H54 (cell line): ENCODE results near the gene SPATA33.
"Not testable (repeated sequence)": the region's sequence is repeated elsewhere in the genome, so short reads cannot be mapped to it uniquely, and the experiment has no call there.

Experiments
- DNase-seq: peaks from one replicate; pipeline ENCODE4 v3.0.0; 2011; ENCODE audit warnings: low spot score, mixed read lengths; ENCODE audit not compliant: insufficient read length
- FAIRE-seq: peaks from 3 replicates; lab custom pipeline; 2011; peaks lifted over from hg19 to GRCh38; lab: Jason Lieb, UNC
- POLR2A ChIP-seq: IDR thresholded peaks from 2 replicates; pipeline ENCODE4 v1.6.1; 2011; ENCODE audit warnings: low read depth, mild to moderate bottlenecking, low read length

The SPATA33 gene

GRCh38 chr16:89620406-89620841 is 37.2 kb upstream of the SPATA33 start:
- DNase-seq: no peak
- no peak for FAIRE-seq
- no peak for TF ChIP-seq POLR2A

- DNase-seq (no peak), FAIRE-seq (no peak)
- TF ChIP-seq POLR2A: no peak
Measured at GRCh38 chr16:89621136-89621697, 36.4 kb upstream of the SPATA33 start.

- FAIRE-seq (no peak), DNase-seq (no peak)
- TF ChIP-seq POLR2A: no peak
Measured at GRCh38 chr16:89621698-89622409, 35.8 kb upstream of the SPATA33 start.

GRCh38 chr16:89623511-89624261 is 34.0 kb upstream of the SPATA33 start:
- no peak for DNase-seq
- TF ChIP-seq POLR2A: no peak
- FAIRE-seq: no peak

- FAIRE-seq: no peak
- TF ChIP-seq POLR2A: no peak
- no peak for DNase-seq
Measured at GRCh38 chr16:89624777-89625761, 32.6 kb upstream of the SPATA33 start.

GRCh38 chr16:89629827-89630610 is 27.6 kb upstream of the SPATA33 start:
- no peak for TF ChIP-seq POLR2A

GRCh38 chr16:89633064-89633631 is 24.5 kb upstream of the SPATA33 start:
- FAIRE-seq (peak; percentile 55), DNase-seq (peak; percentile 97)
- no peak for TF ChIP-seq POLR2A

More at GRCh38 chr16:89629827-89630610, 27.6 kb upstream of the SPATA33 start:
- DNase-seq (no peak), FAIRE-seq (no peak)

GRCh38 chr16:89634463-89635385 is 22.9 kb upstream of the SPATA33 start:
- not testable (repeated sequence) for FAIRE-seq, DNase-seq

- TF ChIP-seq POLR2A: no peak
- FAIRE-seq: no peak
- no peak for DNase-seq
Measured at GRCh38 chr16:89636663-89637062, 21.0 kb upstream of the SPATA33 start.

GRCh38 chr16:89637379-89637778 is 20.3 kb upstream of the SPATA33 start:
- FAIRE-seq: no peak
- DNase-seq: no peak
- no peak for TF ChIP-seq POLR2A

- no peak for FAIRE-seq
- TF ChIP-seq POLR2A: no peak
- DNase-seq: no peak
Measured at GRCh38 chr16:89638455-89638854, 19.2 kb upstream of the SPATA33 start.
